Hippocampal formation (tissue), 2 donors: Measurements from ENCODE around the gene TUBB1.
"Not testable (repeated sequence)": the region's sequence is repeated elsewhere in the genome, so short reads cannot be mapped to it uniquely, and the experiment has no call there.

ENCODE experiments used
- DNase-seq, 2 donors: peaks; one replicate each; lab custom pipeline; 2025; lab: John Stamatoyannopoulos, UW

The TUBB1 gene

GRCh38 chr20:59020938-59021551, 1.8 kb downstream of the TUBB1 start:
- no peak for DNase-seq

DNA sequence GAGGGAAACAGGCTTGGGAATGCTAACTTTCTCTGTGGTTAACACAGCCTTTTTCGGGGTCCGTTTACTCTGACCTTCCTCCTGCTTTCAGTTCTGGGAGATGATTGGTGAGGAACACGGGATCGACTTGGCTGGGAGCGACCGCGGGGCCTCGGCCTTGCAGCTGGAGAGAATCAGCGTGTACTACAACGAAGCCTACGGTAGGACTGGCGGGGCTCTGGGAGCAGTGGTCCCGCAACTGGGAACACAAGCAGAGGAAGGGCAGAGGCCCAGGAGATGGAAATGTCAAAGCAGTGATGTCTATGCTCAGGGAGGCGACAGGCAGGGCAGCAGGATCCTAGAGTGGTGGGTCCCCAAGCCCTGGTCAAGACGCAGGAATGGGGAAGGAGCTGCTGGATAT, 3.5 kb downstream of the TUBB1 start:
- no peak for DNase-seq

DNA sequence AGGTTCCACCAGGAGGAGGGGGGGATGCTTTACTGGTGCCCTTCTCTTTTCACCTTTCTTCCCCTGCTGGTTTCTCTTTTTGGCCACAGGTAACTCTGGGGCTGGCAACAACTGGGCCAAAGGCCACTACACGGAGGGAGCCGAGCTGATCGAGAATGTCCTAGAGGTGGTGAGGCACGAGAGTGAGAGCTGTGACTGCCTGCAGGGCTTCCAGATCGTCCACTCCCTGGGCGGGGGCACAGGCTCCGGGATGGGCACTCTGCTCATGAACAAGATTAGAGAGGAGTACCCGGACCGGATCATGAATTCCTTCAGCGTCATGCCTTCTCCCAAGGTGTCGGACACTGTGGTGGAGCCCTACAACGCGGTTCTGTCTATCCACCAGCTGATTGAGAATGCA, 4.4 kb downstream of the TUBB1 start:
- no peak for DNase-seq

DNA sequence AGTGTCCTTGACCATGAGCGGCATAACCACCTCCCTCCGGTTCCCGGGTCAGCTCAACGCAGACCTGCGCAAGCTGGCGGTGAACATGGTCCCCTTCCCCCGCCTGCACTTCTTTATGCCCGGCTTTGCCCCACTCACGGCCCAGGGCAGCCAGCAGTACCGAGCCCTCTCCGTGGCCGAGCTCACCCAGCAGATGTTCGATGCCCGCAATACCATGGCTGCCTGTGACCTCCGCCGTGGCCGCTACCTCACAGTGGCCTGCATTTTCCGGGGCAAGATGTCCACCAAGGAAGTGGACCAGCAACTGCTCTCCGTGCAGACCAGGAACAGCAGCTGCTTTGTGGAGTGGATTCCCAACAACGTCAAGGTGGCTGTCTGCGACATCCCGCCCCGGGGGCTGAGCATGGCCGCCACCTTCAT, 4.9 kb downstream of the TUBB1 start:
- DNase-seq, result no peak

- DNase-seq, result no peak
Observed at GRCh38 chr20:59025086-59025485, 5.9 kb downstream of the TUBB1 start.

DNA sequence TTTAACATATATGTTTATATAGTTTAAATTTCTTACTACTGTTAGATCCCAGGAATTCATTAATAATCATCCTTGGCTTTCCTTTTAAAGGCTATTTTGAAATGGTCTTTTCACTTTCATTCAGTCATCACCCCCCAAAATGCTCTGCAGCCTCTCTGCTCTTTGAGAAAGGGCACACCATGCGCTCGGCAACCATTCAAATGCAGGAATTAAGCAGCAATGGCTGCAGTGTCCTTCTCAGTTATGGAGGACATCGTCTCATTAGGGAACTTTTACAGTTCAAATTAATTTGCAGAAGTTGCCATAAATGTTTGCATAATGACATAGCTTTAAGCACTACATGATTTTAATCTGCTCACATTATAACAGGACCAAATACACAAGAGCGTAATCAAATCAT, 6.3 kb downstream of the TUBB1 start:
- no peak for DNase-seq

GRCh38 chr20:59026904-59027740, 7.9 kb downstream of the TUBB1 start:
- DNase-seq, result no peak

- DNase-seq, result no peak
Observed at GRCh38 chr20:59027741-59028320, 8.6 kb downstream of the TUBB1 start.

DNA sequence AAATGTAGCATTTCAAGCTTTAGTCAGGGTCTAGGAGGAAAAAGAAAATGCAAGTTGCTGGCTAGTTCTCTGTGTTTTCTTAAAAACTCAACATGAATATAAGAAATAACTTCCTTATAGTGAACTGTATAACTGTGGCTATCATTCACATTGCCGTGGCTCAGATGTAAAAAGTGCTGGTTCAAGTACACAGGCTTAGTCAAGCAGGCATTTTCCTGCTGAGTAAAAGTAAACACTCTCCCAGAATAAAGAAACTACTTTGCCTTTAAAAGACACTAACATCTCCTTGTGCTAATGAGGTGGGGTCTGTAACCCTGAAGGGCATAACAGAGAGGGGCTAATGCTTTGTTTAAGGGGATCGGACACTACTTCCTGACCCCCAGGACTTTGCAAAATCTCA, 9.6 kb downstream of the TUBB1 start:
- DNase-seq, result no peak

DNA sequence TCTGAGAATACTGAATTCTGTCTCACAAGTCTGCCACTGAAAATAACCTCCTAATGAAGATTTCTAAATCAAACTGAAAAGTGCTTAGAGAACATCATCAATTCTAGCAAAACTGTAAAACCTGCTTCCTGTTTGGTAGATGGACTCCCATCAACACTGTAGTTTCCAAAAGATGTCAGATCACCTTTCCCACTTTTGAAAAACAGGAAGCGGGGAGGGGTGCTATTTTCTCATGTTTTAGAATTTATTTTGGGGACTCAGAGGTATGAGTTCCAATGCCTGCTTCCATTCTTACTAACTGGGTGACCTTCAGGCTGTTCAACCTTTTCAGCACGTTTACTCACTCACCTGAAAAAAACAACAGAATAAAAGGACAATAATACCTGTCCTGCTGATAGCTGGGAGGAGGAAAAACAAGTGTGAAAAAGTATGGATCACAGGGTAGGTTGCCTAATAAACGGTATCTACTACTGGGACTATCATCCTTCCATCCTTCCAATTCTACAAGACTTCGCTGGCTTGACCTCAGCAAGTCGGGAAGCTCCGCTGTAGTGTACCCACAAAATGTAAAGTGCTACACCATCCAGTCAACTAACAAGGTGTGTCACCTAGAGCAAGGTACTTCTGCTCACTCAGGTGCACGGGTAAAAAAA, 11.8 kb downstream of the TUBB1 start:
- no peak for DNase-seq

GRCh38 chr20:59031564-59032022, 12.4 kb downstream of the TUBB1 start:
- no peak for DNase-seq

GRCh38 chr20:59032023-59032712, 12.9 kb downstream of the TUBB1 start, which contains the start of gene ATP5F1E:
TSS of gene ATP5F1E (minus strand) at chr20:59032335. CDS start at chr20:59032251, 84 bp downstream.
- DNase-seq, result peak; percentile 95 to 97

GRCh38 chr20:59032713-59033059, 13.5 kb downstream of the TUBB1 start:
- DNase-seq, result no peak

- no peak for DNase-seq
Observed at GRCh38 chr20:59033093-59033492, 13.9 kb downstream of the TUBB1 start.

DNA sequence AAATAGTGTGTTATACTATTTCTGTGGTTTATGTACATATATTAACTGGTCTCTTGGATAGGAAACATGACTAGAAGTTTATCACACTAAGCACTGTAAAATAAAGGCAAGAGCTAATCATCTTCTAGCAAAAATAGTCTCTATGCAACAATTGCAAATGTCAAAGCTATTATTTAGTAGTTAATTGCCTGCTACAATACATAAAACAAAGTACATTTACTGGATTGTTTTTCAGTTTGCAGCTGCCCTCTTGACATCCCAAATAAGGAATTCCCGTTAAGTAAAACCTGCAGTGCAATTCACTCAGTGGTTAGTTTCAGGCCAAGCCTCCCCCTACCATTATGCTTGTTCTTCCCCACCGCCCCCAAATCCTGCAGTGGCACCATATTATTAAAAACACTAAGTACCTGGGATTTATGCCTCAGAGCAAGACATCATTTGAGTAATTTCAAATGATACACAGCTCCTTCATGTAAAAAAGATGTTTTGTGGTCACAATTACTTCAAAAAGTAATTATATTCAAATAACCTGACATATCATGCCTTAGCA, 14.5 kb downstream of the TUBB1 start:
- DNase-seq, result no peak

DNA sequence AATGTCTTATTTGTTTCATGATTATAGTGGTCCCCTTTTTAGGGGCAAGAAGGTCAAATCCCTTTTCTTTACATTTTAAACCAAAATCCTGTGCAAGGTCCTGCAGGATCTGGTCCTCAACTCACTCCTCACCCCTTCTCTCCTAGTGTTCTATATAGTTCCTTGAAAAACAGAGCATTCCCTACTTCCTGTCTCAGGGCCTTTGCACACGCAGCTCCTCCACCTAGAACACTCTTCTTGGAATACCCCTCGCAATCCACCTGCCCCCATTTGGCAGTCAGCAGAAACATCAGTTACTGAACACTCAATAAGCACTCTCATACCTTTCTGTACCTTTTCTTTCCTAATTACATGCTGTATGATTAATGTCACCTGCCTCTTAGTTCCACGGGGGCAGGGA, 16.2 kb downstream of the TUBB1 start:
- no peak for DNase-seq

DNA sequence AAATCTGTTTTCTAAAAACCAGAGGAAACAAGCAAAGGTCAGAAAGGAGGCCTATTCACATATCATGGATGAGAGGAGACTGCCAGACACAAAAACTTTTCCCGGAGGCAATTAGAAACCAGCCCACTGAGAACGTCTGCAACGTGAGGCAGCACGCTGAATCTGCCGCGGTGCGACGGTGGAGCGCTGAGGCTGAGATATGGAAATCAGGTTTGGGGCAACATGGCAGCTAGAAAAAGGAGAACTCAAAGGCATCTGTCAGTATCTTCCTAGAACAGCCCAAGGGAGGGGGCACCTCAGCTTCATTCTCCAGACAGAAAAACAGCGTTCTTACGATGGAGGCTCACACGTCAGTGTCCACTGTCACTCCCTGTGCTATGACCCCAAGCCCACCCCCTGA, 18.2 kb downstream of the TUBB1 start:
- no peak for DNase-seq

- no peak for DNase-seq
Observed at GRCh38 chr20:59039233-59039632, 20.0 kb downstream of the TUBB1 start.

GRCh38 chr20:59040667-59041066, 21.4 kb downstream of the TUBB1 start:
- DNase-seq, result no peak

DNA sequence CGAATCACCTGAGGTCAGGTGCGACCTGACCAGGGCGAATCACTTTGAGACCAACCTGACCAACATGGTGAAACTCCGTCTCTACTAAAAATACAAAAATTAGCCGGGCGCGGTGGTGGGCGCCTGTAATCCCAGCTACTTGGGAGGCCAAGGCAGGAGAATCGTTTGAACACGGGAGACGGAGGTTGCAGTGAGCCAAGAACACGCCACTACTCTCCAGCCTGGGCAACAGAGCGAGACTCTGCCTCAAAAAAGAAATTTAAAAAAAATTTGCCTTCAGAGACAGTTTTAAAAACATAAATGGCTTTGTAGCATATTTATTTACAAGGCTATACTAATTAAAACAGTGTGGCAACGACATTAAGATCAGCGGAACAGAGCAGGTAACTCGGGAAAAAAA, 22.3 kb downstream of the TUBB1 start:
- DNase-seq, result not testable (repeated sequence)

GRCh38 chr20:59042151-59042795, 23.0 kb downstream of the TUBB1 start, which contains the start of gene PRELID3B:
TSS of gene PRELID3B (minus strand) at chr20:59042786. CDS start at chr20:59042730, 56 bp downstream.
- no peak for DNase-seq
